Stimulated activated naive CD8-positive, alpha-beta T cell treated with anti-CD3 and anti-CD28 coated beads, Interleukin-15, Interleukin-2, amounts not matched to agents 100 ng/mL and 50 ng/mL, for 24 hours (primary cell): ENCODE results near the gene PPP2R3B.
A peak's percentile ranks its signal among the peaks of the same experiment; 100 is the strongest.
"Not testable (repeated sequence)": the region's sequence is repeated elsewhere in the genome, so short reads cannot be mapped to it uniquely, and the experiment has no call there.

Experiments
- H3K27ac Mint-ChIP-seq: one replicate; pipeline ENCODE4 v1.8.0; 2021; ENCODE audit warnings: mild to moderate bottlenecking, mixed read lengths
- H3K27me3 Mint-ChIP-seq: one replicate; pipeline ENCODE4 v1.8.0; 2021; ENCODE audit warnings: mixed read lengths
- H3K36me3 Mint-ChIP-seq: one replicate; pipeline ENCODE4 v1.8.0; 2021; ENCODE audit warnings: low read depth, mixed read lengths
- H3K4me1 Mint-ChIP-seq: one replicate; pipeline ENCODE4 v1.8.0; 2021; ENCODE audit warnings: low read depth, mixed read lengths
- H3K4me3 Mint-ChIP-seq: one replicate; pipeline ENCODE4 v1.8.0; 2021; ENCODE audit warnings: mild to moderate bottlenecking, mixed read lengths
- H3K9me3 Mint-ChIP-seq: one replicate; pipeline ENCODE4 v1.8.0; 2021; ENCODE audit warnings: mixed read lengths

The PPP2R3B gene

GRCh38 chrX:357035-357692 is 29.5 kb downstream of the PPP2R3B start:
- Mint-ChIP-seq H3K4me1 (peaks cover 17% of the 10 kb centered on the region), H3K27ac (peak overlapping the region; percentile 65), H3K4me3 (peak overlapping the region; percentile 12), H3K9me3 (peaks cover 6% of the 10 kb centered on the region), H3K36me3 (peaks cover 53% of the 10 kb centered on the region), H3K27me3 (no peaks in the 10 kb centered on the region)

GRCh38 chrX:356385-357034 is 30.2 kb downstream of the PPP2R3B start:
- peaks cover 6% of the 10 kb centered on the region for H3K9me3 Mint-ChIP-seq
- no peaks in the 10 kb centered on the region for H3K27me3 Mint-ChIP-seq
- H3K4me1 Mint-ChIP-seq: peaks cover 17% of the 10 kb centered on the region
- H3K36me3 Mint-ChIP-seq: peaks cover 48% of the 10 kb centered on the region
- peak overlapping the region; percentile 65 for H3K27ac Mint-ChIP-seq
- no peak overlapping the region for H3K4me3 Mint-ChIP-seq

- peaks cover 6% of the 10 kb centered on the region for H3K9me3 Mint-ChIP-seq
- H3K27ac Mint-ChIP-seq: no peak overlapping the region
- H3K4me1 Mint-ChIP-seq: peaks cover 17% of the 10 kb centered on the region
- peaks cover 39% of the 10 kb centered on the region for H3K36me3 Mint-ChIP-seq
- no peak overlapping the region for H3K4me3 Mint-ChIP-seq
- no peaks in the 10 kb centered on the region for H3K27me3 Mint-ChIP-seq
Measured at GRCh38 chrX:355329-356050, 31.2 kb downstream of the PPP2R3B start.

GRCh38 chrX:353566-354535 is 32.9 kb downstream of the PPP2R3B start:
- H3K27me3 Mint-ChIP-seq: no peaks in the 10 kb centered on the region
- H3K4me3 Mint-ChIP-seq: no peak overlapping the region
- H3K36me3 Mint-ChIP-seq: peaks cover 26% of the 10 kb centered on the region
- H3K4me1 Mint-ChIP-seq: peaks cover 17% of the 10 kb centered on the region
- H3K27ac Mint-ChIP-seq: no peak overlapping the region
- no peaks in the 10 kb centered on the region for H3K9me3 Mint-ChIP-seq

GRCh38 chrX:352582-353314 is 34.0 kb downstream of the PPP2R3B start:
- H3K9me3 Mint-ChIP-seq: no peaks in the 10 kb centered on the region
- no peak overlapping the region for H3K4me3 Mint-ChIP-seq
- no peaks in the 10 kb centered on the region for H3K27me3 Mint-ChIP-seq
- no peak overlapping the region for H3K27ac Mint-ChIP-seq
- H3K36me3 Mint-ChIP-seq: peaks cover 28% of the 10 kb centered on the region
- peaks cover 14% of the 10 kb centered on the region for H3K4me1 Mint-ChIP-seq

GRCh38 chrX:352181-352580 is 34.5 kb downstream of the PPP2R3B start:
- H3K36me3 Mint-ChIP-seq: peaks cover 23% of the 10 kb centered on the region
- peaks cover 9% of the 10 kb centered on the region for H3K4me1 Mint-ChIP-seq
- H3K4me3 Mint-ChIP-seq: no peak overlapping the region
- H3K27ac Mint-ChIP-seq: no peak overlapping the region
- H3K27me3 Mint-ChIP-seq: no peaks in the 10 kb centered on the region
- H3K9me3 Mint-ChIP-seq: no peaks in the 10 kb centered on the region

GRCh38 chrX:351736-352135 is 35.0 kb downstream of the PPP2R3B start:
- Mint-ChIP-seq H3K9me3 (no peaks in the 10 kb centered on the region), H3K4me3 (no peak overlapping the region), H3K27me3 (no peaks in the 10 kb centered on the region), H3K4me1 (peaks cover 4% of the 10 kb centered on the region), H3K27ac (no peak overlapping the region), H3K36me3 (peaks cover 19% of the 10 kb centered on the region)

GRCh38 chrX:351324-351641 is 35.4 kb downstream of the PPP2R3B start:
- not testable (repeated sequence) for H3K9me3 Mint-ChIP-seq, H3K27me3 Mint-ChIP-seq, H3K4me1 Mint-ChIP-seq, H3K27ac Mint-ChIP-seq, H3K4me3 Mint-ChIP-seq
- peaks cover 19% of the 10 kb centered on the region for H3K36me3 Mint-ChIP-seq

- Mint-ChIP-seq H3K4me1 (no peaks in the 10 kb centered on the region), H3K27ac (no peak overlapping the region), H3K4me3 (no peak overlapping the region), H3K36me3 (peaks cover 16% of the 10 kb centered on the region), H3K27me3 (no peaks in the 10 kb centered on the region), H3K9me3 (no peaks in the 10 kb centered on the region)
Measured at GRCh38 chrX:350534-351323, 36.0 kb downstream of the PPP2R3B start.

GRCh38 chrX:350148-350533 is 36.6 kb downstream of the PPP2R3B start:
- Mint-ChIP-seq H3K9me3 (no peaks in the 10 kb centered on the region), H3K4me1 (no peaks in the 10 kb centered on the region), H3K4me3 (no peak overlapping the region), H3K27ac (no peak overlapping the region), H3K27me3 (no peaks in the 10 kb centered on the region), H3K36me3 (peaks cover 11% of the 10 kb centered on the region)

GRCh38 chrX:349702-350101 is 37.0 kb downstream of the PPP2R3B start:
- Mint-ChIP-seq H3K4me3 (no peak overlapping the region), H3K9me3 (no peaks in the 10 kb centered on the region), H3K36me3 (peaks cover 6% of the 10 kb centered on the region), H3K4me1 (no peaks in the 10 kb centered on the region), H3K27ac (no peak overlapping the region), H3K27me3 (no peaks in the 10 kb centered on the region)

- no peak overlapping the region for H3K4me3 Mint-ChIP-seq
- H3K27ac Mint-ChIP-seq: no peak overlapping the region
- no peaks in the 10 kb centered on the region for H3K27me3 Mint-ChIP-seq
- peaks cover 5% of the 10 kb centered on the region for H3K36me3 Mint-ChIP-seq
- no peaks in the 10 kb centered on the region for H3K9me3 Mint-ChIP-seq
- H3K4me1 Mint-ChIP-seq: no peaks in the 10 kb centered on the region
Measured at GRCh38 chrX:349196-349595, 37.5 kb downstream of the PPP2R3B start.

- H3K4me3 Mint-ChIP-seq: no peak overlapping the region
- no peak overlapping the region for H3K27ac Mint-ChIP-seq
- no peaks in the 10 kb centered on the region for H3K9me3 Mint-ChIP-seq
- H3K36me3 Mint-ChIP-seq: peaks cover 5% of the 10 kb centered on the region
- no peaks in the 10 kb centered on the region for H3K4me1 Mint-ChIP-seq
- H3K27me3 Mint-ChIP-seq: no peaks in the 10 kb centered on the region
Measured at GRCh38 chrX:348461-349117, 38.1 kb downstream of the PPP2R3B start.
